SK-N-SH (cell line): ENCODE results near the gene LARP7.

Source experiments
- EP300 ChIP-seq, 2 experiments: IDR thresholded peaks; 2 replicates each; pipeline versions ENCODE4 v1.4.0 to v1.6.1; 2012; ENCODE audit warnings: borderline replicate concordance in 1 of 2, low read depth in 1 of 2, low read length in 1 of 2
- EZH2phosphoT487 ChIP-seq: fragments of 200-600 bp; sonication (generic); IDR thresholded peaks from 2 replicates; pipeline ENCODE4 v1.6.1; 2017; ENCODE audit warnings: low read depth, mixed run types, mild to moderate bottlenecking, antibody characterized with exemption, moderate library complexity, borderline replicate concordance
- FOXM1 ChIP-seq: IDR thresholded peaks from 2 replicates; pipeline ENCODE4 v1.4.0; 2012; ENCODE audit warnings: low read depth, mild to moderate bottlenecking
- MEF2A ChIP-seq: IDR thresholded peaks from 2 replicates; pipeline ENCODE4 v1.4.0; 2012; ENCODE audit warnings: low read depth, borderline replicate concordance
- MXI1 ChIP-seq: IDR thresholded peaks from 2 replicates; pipeline ENCODE4 v1.6.1; 2012; ENCODE audit warnings: mild to moderate bottlenecking, low read depth, low read length, improper control_type of control experiment
- NFIC ChIP-seq: IDR thresholded peaks from 2 replicates; pipeline ENCODE4 v1.4.0; 2012; ENCODE audit warnings: borderline replicate concordance
- RCOR1 ChIP-seq: fragments of 150-350 bp; IDR thresholded peaks from 2 replicates; pipeline ENCODE4 v1.6.1; 2017; ENCODE audit warnings: antibody characterized with exemption, low read length
- SMC3 ChIP-seq: IDR thresholded peaks from 2 replicates; pipeline ENCODE4 v1.6.1; 2012; ENCODE audit warnings: low read depth, low read length, improper control_type of control experiment
- TAF1 ChIP-seq: IDR thresholded peaks from 2 replicates; pipeline ENCODE4 v1.6.1; 2012; ENCODE audit warnings: low read depth, mild to moderate bottlenecking, low read length, moderate library complexity, borderline replicate concordance
- TF ChIP-seq, protein P1 (sequence below): fragments of 200-600 bp; sonication (generic); IDR thresholded peaks from 2 replicates; pipeline ENCODE4 v1.6.1; 2017; ENCODE audit warnings: antibody characterized with exemption, mild to moderate bottlenecking, moderate library complexity
- TF ChIP-seq, protein P2 (sequence below): IDR thresholded peaks from 2 replicates; pipeline ENCODE4 v1.4.0; 2012; ENCODE audit warnings: low read depth, borderline replicate concordance

DNA sequence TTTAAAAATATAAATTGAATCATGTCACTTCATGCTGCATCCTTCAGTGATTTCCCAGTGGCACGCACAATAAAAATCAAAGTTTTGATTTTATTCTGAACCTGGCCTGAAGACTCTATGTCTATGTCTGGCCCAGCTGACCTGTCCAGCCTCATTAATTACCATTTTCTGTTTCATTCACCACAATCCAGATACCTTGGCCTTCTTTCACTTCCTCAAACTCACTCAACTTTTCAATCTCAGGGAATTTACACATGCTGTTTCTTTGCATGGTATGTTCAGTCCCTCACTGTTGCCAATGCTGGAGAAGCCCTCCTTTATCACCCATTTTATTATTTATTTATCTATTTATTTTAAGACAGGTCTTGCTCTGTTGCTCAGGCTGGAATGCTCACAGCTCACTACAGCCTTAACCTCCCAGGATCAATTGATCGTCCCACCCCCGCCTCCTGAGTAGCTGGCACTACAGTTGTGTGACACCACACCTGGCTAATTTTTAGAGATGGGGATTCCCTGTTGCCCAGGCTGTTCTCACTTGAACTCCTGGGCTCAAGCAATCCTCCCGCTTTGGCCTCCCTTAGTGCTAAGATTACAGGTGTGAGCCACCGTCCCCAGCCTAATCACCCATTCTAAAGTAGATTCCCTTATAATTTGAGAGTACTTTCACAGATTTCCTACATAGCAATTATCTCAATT lies 43.4 kb upstream of the LARP7 start:
- TF ChIP-seq, protein P1, sequence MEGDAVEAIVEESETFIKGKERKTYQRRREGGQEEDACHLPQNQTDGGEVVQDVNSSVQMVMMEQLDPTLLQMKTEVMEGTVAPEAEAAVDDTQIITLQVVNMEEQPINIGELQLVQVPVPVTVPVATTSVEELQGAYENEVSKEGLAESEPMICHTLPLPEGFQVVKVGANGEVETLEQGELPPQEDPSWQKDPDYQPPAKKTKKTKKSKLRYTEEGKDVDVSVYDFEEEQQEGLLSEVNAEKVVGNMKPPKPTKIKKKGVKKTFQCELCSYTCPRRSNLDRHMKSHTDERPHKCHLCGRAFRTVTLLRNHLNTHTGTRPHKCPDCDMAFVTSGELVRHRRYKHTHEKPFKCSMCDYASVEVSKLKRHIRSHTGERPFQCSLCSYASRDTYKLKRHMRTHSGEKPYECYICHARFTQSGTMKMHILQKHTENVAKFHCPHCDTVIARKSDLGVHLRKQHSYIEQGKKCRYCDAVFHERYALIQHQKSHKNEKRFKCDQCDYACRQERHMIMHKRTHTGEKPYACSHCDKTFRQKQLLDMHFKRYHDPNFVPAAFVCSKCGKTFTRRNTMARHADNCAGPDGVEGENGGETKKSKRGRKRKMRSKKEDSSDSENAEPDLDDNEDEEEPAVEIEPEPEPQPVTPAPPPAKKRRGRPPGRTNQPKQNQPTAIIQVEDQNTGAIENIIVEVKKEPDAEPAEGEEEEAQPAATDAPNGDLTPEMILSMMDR, result no peak
- no peak for TF ChIP-seq EZH2phosphoT487
- TF ChIP-seq, protein P2, sequence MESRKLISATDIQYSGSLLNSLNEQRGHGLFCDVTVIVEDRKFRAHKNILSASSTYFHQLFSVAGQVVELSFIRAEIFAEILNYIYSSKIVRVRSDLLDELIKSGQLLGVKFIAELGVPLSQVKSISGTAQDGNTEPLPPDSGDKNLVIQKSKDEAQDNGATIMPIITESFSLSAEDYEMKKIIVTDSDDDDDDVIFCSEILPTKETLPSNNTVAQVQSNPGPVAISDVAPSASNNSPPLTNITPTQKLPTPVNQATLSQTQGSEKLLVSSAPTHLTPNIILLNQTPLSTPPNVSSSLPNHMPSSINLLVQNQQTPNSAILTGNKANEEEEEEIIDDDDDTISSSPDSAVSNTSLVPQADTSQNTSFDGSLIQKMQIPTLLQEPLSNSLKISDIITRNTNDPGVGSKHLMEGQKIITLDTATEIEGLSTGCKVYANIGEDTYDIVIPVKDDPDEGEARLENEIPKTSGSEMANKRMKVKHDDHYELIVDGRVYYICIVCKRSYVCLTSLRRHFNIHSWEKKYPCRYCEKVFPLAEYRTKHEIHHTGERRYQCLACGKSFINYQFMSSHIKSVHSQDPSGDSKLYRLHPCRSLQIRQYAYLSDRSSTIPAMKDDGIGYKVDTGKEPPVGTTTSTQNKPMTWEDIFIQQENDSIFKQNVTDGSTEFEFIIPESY, result no peak
- TF ChIP-seq TAF1, result no peak
- no peak for TF ChIP-seq NFIC
- no peak for TF ChIP-seq SMC3
- no peak for TF ChIP-seq RCOR1
- TF ChIP-seq MEF2A, result no peak
- no peak for TF ChIP-seq EP300 (IDR thresholded peaks at IDR 0.05; ENCODE audit: borderline replicate concordance in 1 of 2, low read depth in 1 of 2, low read length in 1 of 2)
- no peak for TF ChIP-seq MXI1
- TF ChIP-seq FOXM1, result no peak
